Sciatic nerve (tissue), 2 donors: Measurements from ENCODE around the gene GABRA6. TPM values are rescaled to one million over a fixed set of nuclear protein-coding genes. Genes with fewer than 3 reads are reported as not detected.
"Not testable (repeated sequence)": the region's sequence is repeated elsewhere in the genome, so short reads cannot be mapped to it uniquely, and the experiment has no call there.

Experiments used
- ATAC-seq: fragments of 200-7000 bp; cut with Tn5 transposase; one replicate; pipeline ENCODE4 v1.9.1; 2020; ENCODE audit warnings: mild to moderate bottlenecking, moderate library complexity
- DNase-seq: peaks from one replicate; pipeline ENCODE4 v3.0.0-alpha.2; 2020; ENCODE audit warnings: low spot score
- intact Hi-C: fragments of 100-400 bp; cut with DNase I; formaldehyde crosslinking; loops from one replicate; pipeline ENCODE4 v1.14.2; 2022
- total RNA-seq: library from RNA; stranded (reverse); fragmentation: NEBNext Ultra II Directional; extraction: Animal tissue kit (Norgen Biotek cat#: 25700); gene quantifications from one replicate; pipeline ENCODE4 v1.2.1, GENCODE V29; 2021
- donor health status: DM: no; HTN: no; CAD: no.
- donor health status: DM: no; HTN: no; CAD: no.

The GABRA6 gene
- total RNA-seq: not detected

DNA sequence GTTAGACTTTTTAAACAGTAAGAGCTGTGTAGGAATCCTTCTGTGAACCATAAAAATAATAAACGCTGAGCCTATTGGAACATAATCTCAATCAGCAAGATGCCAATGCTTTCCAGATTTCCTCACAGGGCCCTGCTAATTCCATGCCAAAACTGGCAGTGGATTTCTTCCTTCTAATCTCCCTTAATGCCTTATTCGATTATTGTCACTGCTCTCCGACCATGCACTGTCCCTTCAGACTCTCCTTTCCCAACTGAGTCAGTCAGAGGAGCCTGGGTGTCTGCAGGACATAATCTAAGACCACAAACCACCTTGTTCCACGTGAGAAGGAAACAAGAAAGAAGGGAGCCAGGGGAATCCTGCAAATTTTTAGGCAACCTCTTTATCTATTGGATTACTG, at the start of gene GABRA6:
Gene GABRA6 (plus strand): TSS at position 261 of the 400 bp plus-strand sequence. CDS start 269 bp downstream, outside the sequence.
- intact Hi-C loops: no loop called here
- no peak for ATAC-seq
- no peak for DNase-seq

GRCh38 chr5:161637591-161637990, 47.9 kb upstream of the GABRA6 start:
- no peak for DNase-seq
- no peak for ATAC-seq
- intact Hi-C loops: no loop called here

- no peak for ATAC-seq
- intact Hi-C loops: no loop called here
- DNase-seq: no peak
These were observed 44.1 kb upstream of the GABRA6 start for GRCh38 chr5:161641444-161641843.

DNA sequence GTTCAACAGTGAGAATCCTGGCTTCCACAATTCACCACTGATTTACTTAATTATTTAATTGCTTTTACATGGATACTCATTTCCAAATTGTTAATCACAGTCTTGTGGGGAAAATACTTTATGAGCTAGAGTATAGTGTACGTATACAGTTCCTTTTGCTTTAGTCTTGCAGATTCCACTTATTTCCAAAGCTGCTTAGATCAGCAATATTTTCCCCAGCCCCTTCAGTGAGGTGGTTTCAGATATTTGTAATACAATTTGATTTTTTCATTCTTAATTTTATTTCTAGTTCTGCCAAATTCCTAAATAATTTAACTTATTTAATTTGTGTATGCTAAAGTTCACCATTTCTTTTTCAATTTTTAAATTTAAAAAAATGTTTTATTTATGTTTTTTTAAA, 40.3 kb upstream of the GABRA6 start:
- DNase-seq (no peak), ATAC-seq (no peak)
- intact Hi-C loops: no loop called here

DNA sequence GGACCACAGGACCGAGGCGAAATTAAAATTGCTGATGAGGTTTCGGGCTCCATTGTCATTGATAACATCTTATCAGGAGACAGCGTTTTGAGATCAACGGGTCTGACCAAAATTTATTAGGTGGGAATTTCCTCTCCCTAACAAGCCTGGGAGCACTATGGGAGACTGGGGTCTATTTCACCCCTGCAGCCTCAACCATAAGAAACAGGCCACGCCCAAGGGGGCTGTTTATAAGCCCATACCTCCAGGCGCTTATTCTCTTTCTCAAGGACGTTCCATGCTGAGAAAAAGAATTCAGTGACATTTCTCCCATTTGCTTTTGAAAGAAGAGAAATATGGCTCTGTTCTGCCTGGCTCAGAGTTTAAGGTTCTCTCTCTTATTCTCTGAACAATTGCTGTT, 33.6 kb upstream of the GABRA6 start:
- ATAC-seq, intact Hi-C loops, DNase-seq: not testable (repeated sequence)

DNA sequence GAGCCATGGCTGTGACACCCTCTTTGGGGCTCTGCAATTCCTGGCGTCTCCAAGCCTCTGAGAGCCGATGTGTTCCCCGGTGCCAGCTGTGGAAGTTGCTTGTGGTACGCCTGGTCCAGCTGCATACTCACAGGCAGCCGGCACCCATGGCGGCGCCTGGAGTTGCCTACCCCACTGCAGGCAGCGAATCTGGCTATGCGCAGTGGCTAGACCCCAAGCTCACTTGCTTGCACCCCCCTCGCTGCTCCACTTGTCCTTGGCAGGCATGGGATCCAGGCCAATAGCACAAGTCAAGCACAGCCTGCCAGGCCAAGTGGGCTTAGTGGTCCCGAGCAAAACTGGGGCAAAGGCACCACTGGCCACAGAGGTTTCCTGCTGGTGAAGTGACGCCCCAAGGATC, 24.7 kb upstream of the GABRA6 start:
- DNase-seq (no peak), ATAC-seq (no peak)
- intact Hi-C loops: no loop called here

DNA sequence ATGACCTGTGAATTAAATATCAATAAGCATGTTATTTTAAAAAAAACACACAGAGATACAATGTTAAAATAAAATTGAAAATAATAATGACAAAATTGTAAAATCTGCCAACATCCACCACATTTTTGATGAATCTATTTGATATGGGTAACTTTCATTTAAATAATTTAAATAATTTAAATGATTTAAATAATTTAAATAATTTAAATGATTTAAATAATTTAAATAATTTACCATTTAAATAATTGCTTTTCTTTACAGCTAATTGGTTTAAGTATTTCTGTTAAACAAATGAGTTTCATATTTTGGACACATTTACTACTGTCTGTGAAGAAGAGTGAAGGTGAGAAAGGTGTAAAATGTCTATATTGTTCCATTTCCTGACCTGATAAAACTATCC, 22.1 kb upstream of the GABRA6 start:
- DNase-seq (no peak), ATAC-seq (no peak)
- intact Hi-C loops: no loop called here

DNA sequence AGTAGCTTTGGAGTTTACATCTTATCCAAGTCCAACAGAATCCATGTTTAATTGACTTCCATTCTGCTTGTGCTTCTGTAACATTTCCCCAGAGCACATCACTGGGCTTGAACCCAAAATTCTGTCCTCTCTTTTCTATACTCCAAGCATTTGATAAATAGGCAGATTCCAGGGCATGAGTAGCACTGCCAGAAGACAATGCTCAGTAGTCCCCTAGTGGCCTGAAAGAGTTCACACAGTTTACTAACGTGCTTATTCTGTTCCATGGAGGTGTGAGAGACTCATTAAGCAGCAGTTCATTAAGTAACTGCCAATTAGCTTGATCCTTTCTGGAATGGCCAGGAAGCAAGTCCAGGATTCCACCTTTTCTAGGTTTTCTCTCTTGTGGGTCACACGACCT, 9.4 kb upstream of the GABRA6 start:
- intact Hi-C loops: no loop called here
- no peak for ATAC-seq
- DNase-seq: no peak

- no peak for ATAC-seq
- intact Hi-C loops: no loop called here
- DNase-seq: no peak
These were observed 628 bp downstream of the GABRA6 start for GRCh38 chr5:161686149-161686548.

- ATAC-seq (no peak), DNase-seq (no peak)
- intact Hi-C loops: no loop called here
These were observed 1.4 kb downstream of the GABRA6 start for GRCh38 chr5:161686881-161687280.

DNA sequence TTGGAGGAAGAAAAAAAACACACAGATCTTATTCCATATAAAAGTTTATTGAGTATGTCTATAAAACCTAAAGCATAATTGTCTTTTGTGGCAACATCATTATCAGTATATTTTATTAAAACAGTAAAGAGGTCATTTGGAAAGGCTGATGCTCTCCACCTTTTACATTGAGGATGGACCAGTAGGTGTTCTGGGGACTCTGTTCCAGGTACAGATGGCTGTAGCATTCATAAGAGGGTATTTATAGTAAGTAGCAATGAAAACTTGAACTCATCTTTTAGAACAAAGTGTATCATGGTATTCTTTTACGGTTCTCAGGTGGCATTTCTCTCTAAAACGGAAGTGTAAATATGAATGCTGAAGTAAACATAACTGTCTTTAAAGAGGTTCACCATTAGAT, 1.8 kb downstream of the GABRA6 start:
- DNase-seq (no peak), ATAC-seq (no peak)
- intact Hi-C loops: no loop called here

DNA sequence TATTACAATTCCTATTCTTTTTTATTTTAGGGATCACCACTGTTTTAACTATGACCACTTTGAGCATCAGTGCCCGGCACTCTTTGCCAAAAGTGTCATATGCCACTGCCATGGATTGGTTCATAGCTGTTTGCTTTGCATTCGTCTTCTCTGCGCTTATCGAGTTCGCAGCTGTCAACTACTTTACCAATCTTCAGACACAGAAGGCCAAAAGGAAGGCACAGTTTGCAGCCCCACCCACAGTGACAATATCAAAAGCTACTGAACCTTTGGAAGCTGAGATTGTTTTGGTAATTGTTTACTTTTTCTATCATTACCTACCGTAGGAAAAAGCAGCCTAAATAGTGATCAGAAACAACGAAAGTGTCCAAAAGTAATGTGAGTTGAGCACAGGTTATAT, 6.4 kb downstream of the GABRA6 start:
- DNase-seq (no peak), ATAC-seq (no peak)
- intact Hi-C loops: no loop called here

- DNase-seq: no peak
- no peak for ATAC-seq
- intact Hi-C loops: no loop called here
These were observed 11.5 kb downstream of the GABRA6 start for GRCh38 chr5:161697001-161697400.

DNA sequence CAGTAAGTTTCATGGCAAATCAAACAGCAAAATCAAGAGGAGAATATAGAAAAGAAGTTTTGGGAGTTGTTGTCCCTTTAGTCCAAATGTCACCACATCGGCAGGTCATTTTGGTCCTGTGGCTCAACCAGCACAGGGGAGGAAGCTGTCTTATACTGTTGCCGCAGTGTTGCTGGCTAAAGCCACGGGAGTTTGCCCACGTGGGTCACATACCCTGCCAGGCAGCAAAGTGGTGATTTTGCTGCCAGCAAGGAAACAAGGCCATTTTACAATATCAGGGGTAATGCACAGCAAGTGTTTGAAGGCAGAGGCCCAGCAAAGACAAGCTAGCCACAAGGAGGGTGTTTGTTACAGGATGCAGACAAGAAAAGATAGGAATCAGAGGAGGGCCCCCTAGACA, 14.5 kb downstream of the GABRA6 start:
- ATAC-seq (no peak), DNase-seq (no peak)
- intact Hi-C loops: no loop called here

DNA sequence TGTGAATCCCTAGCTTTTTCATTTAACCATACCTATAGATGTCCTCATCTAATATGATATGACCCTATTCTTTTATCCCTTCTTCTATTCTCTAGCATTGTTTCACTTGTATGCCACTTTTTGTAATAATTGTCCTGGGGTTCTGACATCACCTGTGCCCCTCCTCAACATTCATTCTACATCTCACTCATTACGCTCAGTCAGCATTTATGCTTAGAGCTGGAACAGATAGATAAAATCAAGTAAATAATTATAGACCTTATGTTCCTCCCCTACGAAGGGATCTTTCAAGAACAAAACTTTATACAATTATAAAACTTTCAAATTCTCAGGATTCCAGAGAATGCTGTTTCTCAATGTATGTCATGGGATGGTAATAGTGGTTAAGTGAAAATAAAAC, 18.0 kb downstream of the GABRA6 start:
- intact Hi-C loops: no loop called here
- no peak for ATAC-seq
- no peak for DNase-seq

DNA sequence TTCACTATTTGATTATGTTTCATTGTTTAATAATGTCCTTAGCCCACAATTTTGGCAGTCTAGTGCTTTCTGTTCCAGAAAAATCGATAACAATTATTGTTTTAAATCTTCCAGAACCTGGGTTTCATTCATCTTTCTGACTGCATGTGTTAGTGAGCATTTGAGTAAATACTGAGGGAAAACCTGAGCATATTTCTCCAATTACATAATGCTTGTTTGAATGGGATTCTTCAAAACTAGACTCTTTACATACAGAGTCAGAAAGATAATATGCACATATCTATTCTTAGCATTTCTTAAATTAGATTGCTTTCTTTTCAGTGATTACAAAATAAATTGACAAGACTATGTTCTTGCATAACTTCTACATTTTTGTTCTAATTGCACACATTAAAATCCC, 21.9 kb downstream of the GABRA6 start:
- DNase-seq: no peak
- no peak for ATAC-seq
- intact Hi-C loops: no loop called here

DNA sequence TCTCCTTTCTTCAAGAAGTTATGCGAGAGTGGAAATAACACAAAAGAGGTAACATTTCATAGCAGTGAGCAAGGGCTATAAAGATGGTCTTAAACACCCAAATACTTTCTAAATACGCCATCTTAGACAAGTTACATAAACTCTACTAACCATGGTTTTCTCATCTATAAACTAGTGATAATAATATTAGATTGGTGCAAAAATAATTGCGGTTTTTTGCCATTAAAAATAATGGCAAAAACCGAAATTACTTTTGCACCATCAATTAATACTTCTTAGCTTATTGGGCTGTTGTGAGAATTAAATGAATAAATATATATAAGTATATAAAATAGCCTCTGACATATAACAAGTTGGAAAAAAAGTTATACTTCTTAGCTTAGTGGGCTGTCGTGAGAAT, 23.7 kb downstream of the GABRA6 start:
- no peak for ATAC-seq
- intact Hi-C loops: no loop called here

DNA sequence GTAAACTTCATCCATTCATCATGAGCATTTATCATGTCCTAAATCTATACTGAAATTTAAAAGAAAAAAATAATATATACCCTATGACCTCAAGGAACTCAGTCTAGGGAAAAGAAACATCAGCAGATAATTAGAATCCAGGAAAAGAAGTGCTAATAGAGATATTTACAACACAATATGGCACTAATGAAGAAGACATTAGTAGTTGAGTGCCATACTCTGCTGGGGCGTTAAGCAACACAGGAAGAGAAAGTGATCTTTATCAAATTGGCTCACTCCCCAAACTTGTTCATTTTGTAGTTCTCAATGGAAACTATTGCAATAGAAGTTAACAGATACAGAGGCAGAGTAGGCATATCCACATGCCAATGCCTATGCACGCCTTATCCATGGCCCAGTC, 27.5 kb downstream of the GABRA6 start:
- intact Hi-C loops: no loop called here
- DNase-seq (no peak), ATAC-seq (no peak)

More for the DNA sequence above, 23.7 kb downstream of the GABRA6 start:
- no peak for DNase-seq

DNA sequence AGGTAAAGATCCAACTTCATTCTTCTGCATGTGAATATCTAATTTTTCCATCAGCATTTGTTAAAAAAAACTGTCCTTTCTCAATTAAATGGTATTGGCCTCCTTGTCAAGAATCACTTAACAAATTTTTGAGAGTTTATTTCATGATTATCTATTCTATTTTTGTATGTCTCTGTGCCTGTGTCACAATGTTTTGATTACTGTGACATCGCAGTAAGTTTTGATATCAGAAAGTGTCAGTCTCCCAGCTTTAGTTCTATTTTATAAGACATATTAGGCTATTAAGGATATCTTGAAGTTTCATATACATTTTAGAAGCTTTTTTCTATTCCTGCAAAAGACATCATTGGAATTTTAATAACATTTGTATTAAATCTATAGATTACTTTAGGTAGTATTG, 33.6 kb downstream of the GABRA6 start:
- DNase-seq (no peak), ATAC-seq (no peak)
- intact Hi-C loops: no loop called here

GRCh38 chr5:161720460-161720859, 34.9 kb downstream of the GABRA6 start:
- intact Hi-C loops: no loop called here
- DNase-seq (no peak), ATAC-seq (no peak)

GRCh38 chr5:161734741-161735140, 49.2 kb downstream of the GABRA6 start:
- no peak for ATAC-seq
- intact Hi-C loops: no loop called here
- DNase-seq: no peak

GRCh38 chr5:161740433-161740832, 54.9 kb downstream of the GABRA6 start:
- intact Hi-C loops: no loop called here

More at GRCh38 chr5:161740433-161740832, 54.9 kb downstream of the GABRA6 start:
- no peak for ATAC-seq
- DNase-seq: no peak
